ENCODE results near the gene CPLANE1.
"Not testable (repeated sequence)": the region's sequence is repeated elsewhere in the genome, so short reads cannot be mapped to it uniquely, and the experiment has no call there.

Gene CPLANE1

DNA sequence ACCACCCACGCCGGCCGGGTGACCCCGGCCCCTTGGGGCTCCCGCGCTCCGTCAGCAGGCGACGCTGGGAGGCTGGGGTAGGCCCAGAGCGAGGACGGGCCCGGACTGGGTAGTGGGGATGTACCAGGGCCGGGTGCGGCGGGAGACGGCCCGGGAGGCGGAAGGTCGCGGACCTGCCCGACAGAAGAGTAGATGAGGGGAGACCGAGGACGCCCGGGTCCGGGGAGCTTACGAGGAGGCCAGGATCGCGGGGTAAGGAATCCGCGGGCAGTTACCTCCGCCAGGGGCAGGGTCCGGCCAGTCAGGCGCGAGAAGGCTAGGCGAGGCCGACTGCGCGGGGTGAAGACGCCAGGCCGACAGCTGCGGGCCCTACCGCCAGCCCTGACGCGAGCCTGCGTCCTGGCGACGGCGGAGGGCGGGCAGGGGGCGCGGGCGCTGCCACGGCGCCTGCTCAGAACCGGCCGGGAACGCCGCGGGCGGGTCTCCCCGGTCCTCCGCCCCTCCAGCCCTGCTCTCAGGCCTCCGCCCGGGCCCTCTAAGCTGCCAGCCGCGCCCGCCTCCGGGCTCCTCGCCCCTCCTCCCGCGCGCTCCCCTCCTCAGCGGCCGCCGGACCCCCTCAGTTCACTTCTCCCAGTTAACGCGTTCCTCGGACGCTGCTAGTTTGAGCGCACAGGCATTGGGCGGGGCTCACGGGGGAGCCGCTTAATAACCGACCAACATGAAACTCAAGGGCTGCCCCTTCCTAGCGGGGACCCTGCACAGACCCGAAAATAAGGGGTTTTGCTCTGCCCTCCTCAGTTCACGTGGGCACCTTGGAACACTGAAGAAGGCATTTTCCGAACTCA lies at the start of gene CPLANE1:
TSS of gene CPLANE1 (minus strand) at position 407 of the 845 bp plus-strand sequence. CDS start 1,678 bp downstream, outside the sequence.
- peak; percentile 42 for DNase-seq (ENCODE audit: low read depth in 2 of 2)

DNA sequence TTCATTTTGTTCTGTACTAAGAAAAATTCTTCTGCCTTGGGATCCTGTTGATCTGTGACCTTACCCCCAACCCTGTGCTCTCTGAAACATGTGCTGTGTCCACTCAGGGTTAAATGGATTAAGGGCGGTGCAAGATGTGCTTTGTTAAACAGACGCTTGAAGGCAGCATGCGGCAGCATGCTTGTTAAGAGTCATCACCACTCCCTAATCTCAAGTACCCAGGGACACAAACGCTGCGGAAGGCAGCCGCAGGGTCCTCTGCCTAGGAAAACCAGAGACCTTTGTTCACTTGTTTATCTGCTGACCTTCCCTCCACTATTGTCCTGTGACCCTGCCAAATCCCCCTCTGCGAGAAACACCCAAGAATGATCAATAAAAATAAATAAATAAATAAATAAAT lies 47.1 kb upstream of the CPLANE1 start:
- DNase-seq (ENCODE audit: low read depth in 2 of 2), result not testable (repeated sequence)

DNA sequence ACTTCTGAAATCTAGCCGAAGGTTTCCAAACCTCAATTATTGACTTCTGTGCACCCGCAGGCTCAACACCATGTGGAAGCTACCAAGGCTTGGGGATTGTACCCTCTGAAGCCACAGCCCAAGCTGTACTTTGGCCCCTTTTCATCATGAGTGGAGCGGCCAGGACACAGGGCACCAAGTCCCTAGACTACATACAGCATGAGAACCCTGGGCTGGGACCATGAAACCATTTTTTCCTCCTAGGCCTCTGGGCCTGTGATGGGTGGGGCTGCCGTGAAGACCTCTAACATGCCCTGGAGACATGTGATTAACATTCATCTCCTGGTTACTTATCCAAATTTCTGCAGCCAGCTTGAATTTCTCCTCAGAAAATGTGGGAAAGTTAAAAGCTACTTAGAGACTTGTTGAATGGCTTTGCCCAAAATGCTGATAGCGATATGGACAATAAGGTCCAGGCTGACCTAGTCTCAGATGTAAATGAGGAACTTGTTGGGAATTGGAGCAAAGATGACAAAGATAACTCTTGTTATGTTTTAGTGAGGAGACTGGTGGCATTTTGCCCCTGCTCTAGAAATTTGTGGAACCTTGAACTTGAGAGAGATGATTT lies 34.1 kb upstream of the CPLANE1 start:
- no peak for DNase-seq (ENCODE audit: low read depth in 2 of 2)

DNA sequence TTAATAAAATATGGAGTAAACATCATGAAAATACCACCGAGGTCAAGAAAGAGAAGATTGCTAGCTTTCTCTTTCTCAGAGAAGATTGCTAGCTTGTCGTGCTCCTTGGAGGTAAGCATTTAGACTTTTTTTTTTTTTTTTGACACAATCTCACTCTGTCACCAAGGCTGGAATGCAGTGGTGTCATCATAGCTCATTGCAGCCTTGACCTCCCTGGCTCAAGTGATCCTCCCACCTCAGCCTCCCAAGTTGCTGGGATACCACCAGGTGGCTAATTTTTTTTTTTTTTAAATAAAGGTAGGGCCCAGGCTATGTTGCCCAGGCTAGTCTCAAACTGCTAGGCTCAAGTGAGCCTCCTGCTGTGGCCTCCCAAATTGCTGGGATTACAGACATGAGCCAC lies 26.3 kb upstream of the CPLANE1 start:
- DNase-seq (ENCODE audit: low read depth in 2 of 2), result no peak

DNA sequence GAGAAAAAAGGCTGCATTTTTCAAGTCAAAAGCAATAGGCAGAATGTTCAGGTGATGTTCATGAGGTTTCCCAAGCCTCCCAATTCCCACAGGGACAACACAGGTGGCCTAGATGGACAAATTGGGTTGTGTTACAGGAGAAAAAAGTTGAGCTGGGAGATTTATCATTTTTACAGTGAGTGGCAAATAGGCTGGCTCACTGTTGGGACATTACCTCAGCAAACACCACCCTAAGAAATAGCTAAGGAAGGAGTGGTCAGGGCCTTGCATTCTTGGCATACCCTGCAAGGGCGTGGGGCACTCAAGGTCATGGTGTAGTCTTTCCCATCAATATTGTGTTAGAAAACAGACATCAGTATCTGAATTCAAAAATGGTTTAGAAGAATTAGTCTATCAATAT lies 23.3 kb upstream of the CPLANE1 start:
- no peak for DNase-seq (ENCODE audit: low read depth in 2 of 2)

DNA sequence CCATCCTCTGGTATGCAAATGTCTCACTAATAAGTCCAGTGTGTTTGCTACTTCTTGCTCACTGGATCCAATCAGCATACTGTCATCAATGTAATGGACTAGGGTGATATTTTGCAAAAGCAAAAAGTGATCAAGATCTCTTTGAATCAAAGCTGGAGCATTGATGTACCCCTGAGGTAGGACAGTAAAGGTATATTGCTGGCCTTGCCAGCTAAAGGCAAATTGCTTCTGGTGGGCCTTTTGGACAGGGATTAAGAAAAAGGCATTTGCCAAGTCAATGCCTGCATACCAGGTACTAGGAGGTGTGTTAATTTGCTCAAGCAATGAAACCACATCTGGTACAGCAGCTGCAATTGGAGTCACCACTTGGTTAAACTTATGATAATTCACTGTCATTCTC lies 18.9 kb upstream of the CPLANE1 start:
- not testable (repeated sequence) for DNase-seq (ENCODE audit: low read depth in 2 of 2)

DNA sequence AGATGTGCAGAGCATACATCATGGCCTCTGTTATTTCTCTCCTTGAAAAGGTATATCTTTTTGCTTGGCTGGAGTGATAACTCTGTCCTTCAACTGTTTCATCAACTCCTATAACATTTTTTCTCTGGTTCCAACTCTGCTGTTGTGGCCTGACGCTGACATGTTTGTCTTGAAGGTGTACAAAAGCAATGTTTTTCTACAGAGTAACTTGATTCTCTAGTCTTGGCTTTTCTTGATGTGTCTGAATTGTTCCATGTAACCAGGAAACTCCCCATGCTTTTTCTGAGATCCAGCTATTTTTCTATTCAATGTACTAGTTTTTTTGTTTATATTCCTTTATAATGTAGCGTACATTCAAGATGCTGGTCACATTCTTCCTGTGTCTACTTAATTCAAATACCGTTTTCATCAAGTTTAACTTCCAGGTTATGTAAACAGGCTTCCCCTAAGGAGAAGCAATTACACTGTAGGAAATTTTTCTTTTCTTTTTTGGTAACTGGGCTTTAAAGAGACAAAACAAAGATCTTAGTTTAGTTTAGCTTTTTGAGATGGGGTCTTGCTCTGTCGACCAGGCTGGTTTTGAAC lies 6.7 kb upstream of the CPLANE1 start:
- no peak for DNase-seq (ENCODE audit: low read depth in 2 of 2)

DNA sequence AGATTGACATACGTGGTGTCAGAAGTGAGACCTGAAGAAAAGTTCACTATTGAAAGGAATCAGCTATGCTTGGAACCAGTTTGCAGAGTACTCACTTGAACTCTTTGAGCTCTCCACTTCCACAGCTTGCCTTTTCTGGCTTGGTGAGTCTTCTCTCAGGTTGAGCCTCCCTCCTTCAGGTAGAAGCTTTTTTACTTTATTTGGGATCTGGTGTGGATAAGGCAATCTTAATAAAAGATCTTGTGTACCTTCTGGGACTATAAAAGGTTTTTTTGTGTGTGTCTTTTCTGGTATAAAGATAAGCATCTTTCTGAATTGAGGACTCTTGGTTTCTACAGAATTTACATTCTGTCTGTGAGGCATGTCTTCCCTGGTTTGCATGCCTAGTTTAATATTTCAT lies 5.4 kb upstream of the CPLANE1 start:
- DNase-seq (ENCODE audit: low read depth in 2 of 2), result no peak

DNA sequence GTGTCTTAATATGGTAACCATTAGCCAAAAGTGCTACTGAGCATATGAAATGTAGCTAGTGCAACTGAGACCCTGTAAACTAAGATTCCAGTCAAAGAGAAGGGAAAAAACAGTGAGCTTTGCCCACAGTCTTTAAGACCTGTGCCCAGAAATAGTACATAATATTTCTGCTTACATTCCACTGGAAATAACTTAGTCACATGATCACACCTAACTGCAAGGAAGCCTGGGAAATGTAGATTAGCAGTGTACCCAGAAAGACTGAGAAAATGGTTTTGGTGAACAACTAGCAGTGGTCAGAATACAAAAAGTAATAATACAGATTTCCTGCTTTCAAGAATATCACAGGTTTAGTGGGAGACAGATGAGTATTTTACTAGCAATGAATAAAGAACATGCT lies 2.5 kb upstream of the CPLANE1 start:
- no peak for DNase-seq (ENCODE audit: low read depth in 2 of 2)

DNA sequence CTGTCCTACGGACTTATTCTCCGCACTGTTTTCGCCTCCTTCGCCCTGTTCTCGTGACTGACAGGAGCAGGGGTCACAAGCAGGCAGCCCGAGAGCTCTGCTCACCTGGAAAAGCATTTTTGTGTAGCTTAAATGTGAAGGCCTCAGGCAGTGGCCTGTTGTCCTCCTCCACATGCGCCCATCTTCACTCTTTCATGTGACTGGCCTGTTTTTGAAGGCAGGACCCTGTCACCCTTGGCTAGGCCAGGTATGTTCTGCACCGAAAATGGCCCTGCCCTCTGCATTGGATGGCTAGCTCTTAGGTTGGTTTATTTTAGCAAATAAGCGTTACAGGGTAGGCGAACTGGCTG lies 614 bp upstream of the CPLANE1 start:
- DNase-seq (ENCODE audit: low read depth in 2 of 2), result no peak

DNA sequence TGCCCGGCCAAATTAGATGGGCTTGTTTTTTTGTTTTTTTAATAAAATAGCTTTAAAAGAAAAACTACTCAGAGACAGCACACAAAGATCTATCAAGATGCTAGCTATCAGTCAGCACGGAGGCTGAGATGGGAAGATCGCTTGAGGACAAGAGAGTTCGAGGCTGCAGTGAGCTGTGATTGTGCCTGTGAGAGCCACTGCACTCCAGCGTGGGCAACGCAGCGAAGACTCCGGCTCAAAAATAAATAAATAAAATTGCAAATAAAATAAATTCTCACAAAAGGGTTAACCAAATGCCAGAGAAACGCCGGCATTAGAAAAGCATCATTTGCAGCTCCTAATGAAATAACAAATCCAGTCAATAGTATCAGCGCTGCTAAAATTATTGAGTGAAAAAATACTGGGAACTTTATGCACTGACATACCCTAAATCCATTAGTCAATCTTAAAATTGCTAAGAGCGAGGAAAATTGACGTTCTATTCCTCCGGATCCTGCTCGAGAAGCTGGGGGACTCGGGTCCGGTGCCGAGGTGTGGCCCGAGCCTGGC lies 681 bp downstream of the CPLANE1 start:
- no peak for DNase-seq (ENCODE audit: low read depth in 2 of 2)

DNA sequence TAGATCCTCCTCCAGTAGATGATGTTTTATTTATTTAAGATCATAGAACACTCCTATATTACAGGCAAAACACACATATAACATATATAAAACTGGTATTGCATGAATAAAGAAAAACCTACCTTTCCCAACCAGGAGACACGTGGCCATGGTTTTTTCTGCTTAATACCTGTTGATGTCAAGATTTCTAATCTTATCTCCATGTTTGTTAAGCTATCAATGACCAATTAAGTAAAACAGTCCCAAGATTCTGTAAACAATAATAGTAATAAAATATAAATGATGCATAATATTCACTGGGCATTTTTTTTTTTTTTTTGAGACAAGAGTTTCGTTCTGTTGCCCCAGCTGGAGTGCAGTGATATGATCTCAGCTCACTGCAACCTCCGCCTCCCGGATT lies 1.7 kb downstream of the CPLANE1 start:
- DNase-seq (ENCODE audit: low read depth in 2 of 2), result no peak

DNA sequence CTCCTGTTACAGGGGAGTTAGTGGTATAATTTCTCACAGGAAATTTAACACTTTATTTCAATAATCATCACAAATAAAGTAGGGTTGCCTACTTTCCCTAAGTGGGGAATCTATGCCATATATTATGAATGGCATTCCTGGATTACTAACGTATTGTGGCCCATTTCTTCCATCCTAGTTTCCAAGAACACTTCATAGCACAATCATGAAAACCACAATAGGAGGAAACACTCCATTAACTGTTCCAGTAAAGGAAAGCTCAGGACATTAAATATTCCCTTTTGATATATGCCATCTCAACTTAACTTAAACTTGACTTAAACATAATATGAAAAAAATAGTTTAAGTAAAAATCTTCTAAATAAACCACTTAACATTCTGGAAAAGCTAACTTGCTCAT lies 2.1 kb downstream of the CPLANE1 start:
- no peak for DNase-seq (ENCODE audit: low read depth in 2 of 2)

DNA sequence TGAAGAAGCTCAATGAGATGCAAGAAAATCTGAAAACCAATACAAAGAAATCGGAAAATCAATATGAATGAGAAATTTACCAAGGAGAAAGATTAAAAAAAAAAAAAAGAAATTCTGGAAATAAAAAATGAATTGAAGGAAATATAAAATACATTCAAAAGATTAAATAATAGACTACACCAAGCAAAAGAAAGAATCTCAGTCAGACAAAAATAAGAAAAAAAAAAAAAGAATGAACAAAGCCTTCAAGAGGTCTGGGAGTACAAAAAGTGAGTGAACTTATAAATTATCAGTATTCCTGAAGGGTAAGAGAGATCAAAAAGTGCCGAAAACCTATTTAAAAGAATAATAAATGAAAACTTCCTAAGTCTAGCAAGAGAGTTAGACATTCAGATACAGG lies 14.9 kb downstream of the CPLANE1 start:
- DNase-seq (ENCODE audit: low read depth in 2 of 2), result no peak

DNA sequence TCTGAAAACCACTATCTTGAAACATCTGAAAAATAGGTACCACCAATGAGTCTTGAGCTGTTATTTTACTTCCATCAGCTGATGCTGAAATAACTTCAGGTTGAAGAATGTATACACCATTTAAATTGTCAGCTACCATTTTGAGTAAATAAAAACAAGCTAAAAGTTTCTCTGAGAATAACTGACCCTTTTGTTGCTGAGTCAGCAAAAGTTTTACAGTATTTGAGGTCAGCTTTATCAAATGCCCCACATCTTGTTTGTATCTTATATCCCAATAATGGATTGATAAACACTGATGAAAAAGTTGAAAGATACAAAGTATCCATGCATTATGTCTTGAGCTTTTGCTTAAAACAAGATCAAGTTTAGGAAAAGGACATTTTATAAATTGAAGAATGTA lies 22.8 kb downstream of the CPLANE1 start:
- DNase-seq (ENCODE audit: low read depth in 2 of 2), result no peak

DNA sequence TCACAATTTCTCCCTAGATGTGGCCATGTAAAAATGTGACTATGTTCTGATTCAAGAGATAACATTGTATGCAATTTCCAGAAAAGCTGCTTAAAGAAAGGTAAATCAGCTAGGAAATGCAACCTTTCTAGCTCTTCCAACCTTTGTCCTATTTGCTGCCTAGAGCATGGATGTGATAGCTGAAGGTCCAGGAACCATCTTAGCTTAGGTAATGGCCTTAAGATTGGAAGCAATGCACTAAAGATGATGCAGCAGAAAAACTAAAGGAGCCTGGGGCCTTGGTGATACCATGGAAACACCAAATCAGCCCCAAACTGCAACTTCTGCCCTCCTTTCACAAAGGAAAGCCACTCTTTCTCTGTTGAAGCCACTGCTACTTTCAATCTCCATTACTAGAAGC lies 27.0 kb downstream of the CPLANE1 start:
- DNase-seq (ENCODE audit: low read depth in 2 of 2), result no peak

DNA sequence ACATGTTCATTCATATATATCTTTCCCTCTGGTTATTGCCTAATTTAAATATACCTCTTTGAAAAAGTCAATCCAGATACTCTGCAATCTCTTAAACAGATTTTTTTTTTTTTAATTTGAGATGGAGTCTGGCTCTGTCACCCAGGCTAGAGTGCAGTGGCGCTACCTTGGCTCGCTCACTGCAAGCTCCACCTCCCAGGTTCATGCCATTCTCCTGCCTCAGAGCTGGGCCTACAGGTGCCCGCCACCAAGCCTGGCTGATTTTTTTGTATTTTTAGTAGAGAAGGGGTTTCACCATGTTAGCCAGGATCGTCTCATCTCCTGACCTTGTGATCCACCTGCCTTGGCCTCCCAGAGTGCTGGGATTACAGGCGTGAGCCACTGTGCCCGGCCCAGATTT lies 28.8 kb downstream of the CPLANE1 start:
- DNase-seq (ENCODE audit: low read depth in 2 of 2), result not testable (repeated sequence)

DNA sequence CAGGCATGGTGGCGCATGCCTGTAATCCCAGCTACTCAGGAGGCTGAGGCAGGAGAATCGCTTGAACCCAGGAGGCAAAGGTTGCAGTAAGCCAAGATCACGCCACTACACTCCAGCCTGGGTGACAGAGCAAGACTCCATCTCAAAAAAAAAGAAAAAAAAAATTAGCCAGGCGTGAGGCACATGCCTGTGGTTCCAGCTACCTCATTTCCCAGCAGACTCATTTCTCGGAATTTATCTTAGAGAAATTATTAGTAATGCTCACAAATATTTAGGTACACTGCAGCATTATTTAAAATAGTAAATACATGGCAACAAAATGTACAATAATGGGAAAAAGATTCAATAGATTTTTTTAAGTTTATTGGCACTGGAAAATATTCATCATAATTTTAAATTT lies 29.8 kb downstream of the CPLANE1 start:
- DNase-seq (ENCODE audit: low read depth in 2 of 2), result not testable (repeated sequence)

DNA sequence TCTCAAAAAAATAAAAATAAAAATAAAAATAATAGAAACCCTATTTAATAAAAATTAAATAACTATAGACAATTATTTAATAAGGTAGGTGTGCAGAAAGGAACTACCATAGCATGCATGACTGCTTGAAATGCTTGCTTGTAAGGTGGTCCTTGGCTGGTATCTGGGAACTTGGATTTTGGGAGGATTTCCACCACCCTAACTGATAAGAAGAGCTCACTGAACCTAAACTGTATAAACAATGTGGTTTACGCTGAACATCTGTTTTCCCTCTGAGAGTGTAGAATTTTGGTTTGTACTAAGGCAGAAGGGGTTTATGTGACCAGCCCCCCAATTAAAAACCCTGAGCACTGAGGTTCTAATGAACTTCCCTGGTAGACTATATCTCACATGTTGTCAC lies 31.2 kb downstream of the CPLANE1 start:
- DNase-seq (ENCODE audit: low read depth in 2 of 2), result no peak

DNA sequence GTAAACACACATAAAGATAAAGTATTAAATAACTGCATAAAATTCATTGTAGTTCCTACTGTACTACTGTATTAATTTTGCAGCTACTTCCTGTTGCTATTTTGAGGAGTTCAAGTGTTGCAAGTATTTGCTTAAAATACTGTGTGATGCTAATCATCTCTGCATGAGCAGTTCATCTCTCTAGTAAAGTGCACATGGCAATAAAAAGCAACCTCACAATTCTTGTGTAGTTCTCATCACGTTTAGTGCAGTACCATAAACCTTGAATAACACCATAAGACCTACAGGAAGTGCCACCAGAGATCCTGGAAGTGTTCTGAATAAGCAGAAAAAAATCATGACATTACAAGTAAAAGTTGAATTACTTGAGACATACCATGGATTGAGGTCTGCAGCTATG lies 34.6 kb downstream of the CPLANE1 start:
- no peak for DNase-seq (ENCODE audit: low read depth in 2 of 2)

DNA sequence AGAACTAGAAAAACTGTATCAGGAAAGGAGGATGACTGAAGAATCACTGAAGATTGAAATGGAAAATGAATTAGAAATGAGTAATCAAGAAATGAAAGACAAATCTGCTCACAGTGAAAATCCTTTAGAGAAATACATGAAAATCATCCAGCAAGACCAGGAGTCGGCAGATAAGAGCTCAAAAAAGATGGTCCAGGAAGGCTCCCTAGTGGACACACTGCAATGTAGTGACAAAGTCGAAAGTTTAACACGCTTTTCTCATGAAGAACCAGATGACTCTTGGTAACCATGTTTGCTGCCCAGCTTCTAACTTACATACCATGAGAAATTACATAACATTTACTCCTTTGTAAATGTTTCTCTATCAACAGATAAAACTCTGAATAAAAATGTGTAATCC lies 37.1 kb downstream of the CPLANE1 start:
- DNase-seq (ENCODE audit: low read depth in 2 of 2), result no peak

DNA sequence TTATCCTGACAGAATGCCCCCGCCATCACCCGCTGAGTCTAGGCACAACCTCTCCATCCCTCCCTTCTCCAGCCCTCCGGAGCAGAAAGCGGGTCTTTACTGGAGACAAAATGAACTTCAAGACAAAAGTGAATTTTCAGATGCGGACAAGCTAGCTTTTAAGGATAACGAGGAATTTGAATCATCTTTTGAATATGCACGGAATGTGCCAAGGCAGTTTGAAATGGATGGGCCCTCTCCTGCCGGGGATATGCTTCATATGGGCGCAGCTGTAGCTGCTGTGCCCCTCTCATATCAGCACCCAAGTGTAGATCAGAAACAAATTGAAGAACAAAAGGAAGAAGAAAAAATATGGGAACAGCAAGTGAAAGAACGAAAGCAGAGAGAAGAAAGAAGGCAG lies 37.5 kb downstream of the CPLANE1 start:
- DNase-seq (ENCODE audit: low read depth in 2 of 2), result no peak

Data from stimulated activated CD8-positive, alpha-beta memory T cell treated with anti-CD3 and anti-CD28 coated beads, Interleukin-2, amount 100 ng/mL, for 48 hours (primary cell).